ENCODE data around the gene LONP2.
"Not testable (repeated sequence)": the region's sequence is repeated elsewhere in the genome, so short reads cannot be mapped to it uniquely, and the experiment has no call there.

LONP2 gene

GRCh38 chr16:48240147-48240546 is 4.0 kb upstream of the LONP2 start:
- DNase-seq, result not testable (repeated sequence)

- no peak for DNase-seq
These were observed 729 bp downstream of the LONP2 start for GRCh38 chr16:48244863-48245195.

- DNase-seq, result no peak
These were observed 2.0 kb downstream of the LONP2 start for GRCh38 chr16:48246066-48246465.

GRCh38 chr16:48247311-48247710 is 3.2 kb downstream of the LONP2 start, which contains the start of gene ABCC11:
Gene ABCC11 (minus strand): TSS chr16:48247539. CDS start chr16:48231921, 15,618 bp downstream.
- no peak for DNase-seq

- no peak for DNase-seq
These were observed 6.6 kb downstream of the LONP2 start for GRCh38 chr16:48250520-48251278.

- no peak for DNase-seq
These were observed 7.9 kb downstream of the LONP2 start for GRCh38 chr16:48252013-48252412.

- DNase-seq, result no peak
These were observed 12.6 kb downstream of the LONP2 start for GRCh38 chr16:48256579-48257177.

- DNase-seq, result no peak
These were observed 17.5 kb downstream of the LONP2 start for GRCh38 chr16:48261569-48261968.

- DNase-seq, result no peak
These were observed 18.5 kb downstream of the LONP2 start for GRCh38 chr16:48262631-48263030.

- no peak for DNase-seq
These were observed 24.9 kb downstream of the LONP2 start for GRCh38 chr16:48269011-48269410.

GRCh38 chr16:48271728-48272127 is 27.6 kb downstream of the LONP2 start:
- no peak for DNase-seq

- no peak for DNase-seq
These were observed 28.8 kb downstream of the LONP2 start for GRCh38 chr16:48272837-48273421.

GRCh38 chr16:48274476-48274875 is 30.4 kb downstream of the LONP2 start:
- DNase-seq, result no peak

GRCh38 chr16:48276102-48276501 is 32.0 kb downstream of the LONP2 start:
- DNase-seq, result no peak

GRCh38 chr16:48277158-48277557 is 33.1 kb downstream of the LONP2 start:
- DNase-seq, result no peak

- DNase-seq, result no peak
These were observed 35.1 kb downstream of the LONP2 start for GRCh38 chr16:48279199-48279598.

- DNase-seq, result no peak
These were observed 36.4 kb downstream of the LONP2 start for GRCh38 chr16:48280546-48280945.

- DNase-seq, result no peak
These were observed 38.6 kb downstream of the LONP2 start for GRCh38 chr16:48282636-48283263.

- no peak for DNase-seq
These were observed 40.8 kb downstream of the LONP2 start for GRCh38 chr16:48284772-48285409.

GRCh38 chr16:48287239-48287638 is 43.1 kb downstream of the LONP2 start:
- no peak for DNase-seq

- DNase-seq, result no peak
These were observed 47.2 kb downstream of the LONP2 start for GRCh38 chr16:48291303-48291702.

GRCh38 chr16:48291754-48292153 is 47.7 kb downstream of the LONP2 start:
- DNase-seq, result no peak

- DNase-seq, result no peak
These were observed 48.4 kb downstream of the LONP2 start for GRCh38 chr16:48292452-48292851.
